Endometrial microvascular endothelial cells (primary cell): ENCODE measurements around the gene CDKL5. TPM values are rescaled to one million over a fixed set of nuclear protein-coding genes. Genes with fewer than 3 reads are reported as not detected.
"Not testable (repeated sequence)": the region's sequence is repeated elsewhere in the genome, so short reads cannot be mapped to it uniquely, and the experiment has no call there.

Source experiments
- in situ Hi-C: cut with HindIII; loops from 2 replicates; pipeline ENCODE4 v1.10.0; 2017; ENCODE audit warnings: low sequenced_read_pairs, low pct_unique_long_range_greater_than_20kb; ENCODE audit errors: inconsistent ontology term
- total RNA-seq: library from RNA; depleted of rRNA; stranded (reverse); fragments of >200 nt; gene quantifications from one replicate; pipeline ENCODE4 v1.2.3, GENCODE V29; 2015; ENCODE audit errors: inconsistent ontology term

The CDKL5 gene
- total RNA-seq, 1 donor from 2014 or later: 0.93 TPM

DNA sequence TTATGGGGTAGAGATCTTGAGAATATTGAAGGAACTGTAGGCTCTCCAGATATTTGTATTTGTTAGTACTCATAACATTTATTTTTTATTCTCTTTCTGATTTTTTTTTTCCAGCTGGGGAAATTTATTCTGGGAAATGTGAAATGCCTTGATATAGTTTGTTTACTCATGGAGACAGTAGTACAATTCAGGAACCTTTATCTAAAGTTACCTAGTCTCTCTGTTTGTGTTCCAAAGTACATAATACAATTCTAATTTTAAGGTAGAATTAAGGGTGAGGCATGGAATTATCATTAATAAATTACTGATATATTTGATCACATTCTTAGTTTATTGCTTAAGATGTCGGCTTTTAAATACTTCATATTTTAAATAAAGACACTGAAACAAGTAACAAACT is 132.5 kb downstream of the CDKL5 start:
- in situ Hi-C loops: no loop called here

DNA sequence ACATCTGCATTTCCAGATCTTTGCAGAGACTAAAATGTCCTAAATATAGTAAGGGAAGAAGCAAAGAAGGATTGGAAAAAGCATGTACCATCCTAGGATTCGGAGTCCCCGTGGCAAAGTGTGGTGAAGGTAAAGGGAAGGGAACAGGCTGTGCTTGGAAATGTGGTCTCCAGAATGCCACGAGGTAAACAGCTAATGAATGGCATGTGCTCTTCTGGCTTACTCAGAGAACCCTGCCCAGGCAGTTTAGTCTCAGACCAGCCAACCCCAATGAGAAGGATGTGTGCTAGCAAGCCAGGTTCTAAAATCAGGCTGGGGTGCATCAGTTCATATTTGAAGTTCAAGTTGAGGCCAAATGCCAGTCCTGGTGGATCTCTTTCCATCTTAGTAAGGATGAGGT is 133.4 kb downstream of the CDKL5 start:
- in situ Hi-C loops: no loop called here

DNA sequence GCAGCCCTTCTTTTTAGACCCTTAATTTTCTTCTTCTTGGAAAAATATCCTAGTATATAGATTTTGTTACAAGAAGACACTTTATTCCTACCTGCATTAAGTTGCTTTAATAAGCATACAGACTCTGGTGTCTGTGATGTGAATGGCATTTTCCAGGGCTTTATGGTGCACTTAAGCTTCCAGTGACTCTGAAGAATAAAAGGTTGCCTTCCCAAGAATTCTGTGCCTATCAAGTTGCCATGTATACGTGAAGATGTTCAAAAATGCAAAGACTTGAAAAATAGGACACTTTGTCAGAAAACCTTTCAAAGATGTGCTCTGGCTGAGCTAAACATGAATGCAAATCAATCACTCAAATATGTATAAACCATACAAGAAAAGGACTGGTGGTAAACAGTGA is 135.6 kb downstream of the CDKL5 start:
- in situ Hi-C loops: no loop called here

DNA sequence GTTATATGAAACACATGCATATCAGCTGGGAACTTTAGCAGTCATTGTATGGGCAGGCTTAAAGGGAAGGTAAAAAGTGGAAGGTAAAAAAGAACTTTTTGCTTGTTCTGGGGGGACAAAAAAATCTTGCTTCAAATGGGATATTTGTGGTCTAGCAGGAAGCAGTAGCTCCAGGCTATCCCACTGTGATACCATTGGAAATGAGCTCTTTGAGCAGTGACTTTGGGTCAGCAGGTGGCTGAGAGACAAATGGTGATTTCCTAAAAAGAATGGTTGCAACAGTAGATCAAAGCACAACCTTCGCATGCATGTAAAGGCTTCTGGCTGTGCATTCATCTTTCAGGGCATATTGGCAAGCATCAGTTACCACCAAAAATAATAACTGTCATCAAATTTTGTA is 140.3 kb downstream of the CDKL5 start:
- in situ Hi-C loops: no loop called here

- in situ Hi-C loops: no loop called here
Measured at GRCh38 chrX:18566748-18567147, 141.3 kb downstream of the CDKL5 start.

GRCh38 chrX:18573556-18573955 is 148.1 kb downstream of the CDKL5 start:
- in situ Hi-C loops: no loop called here

- in situ Hi-C loops: no loop called here
Measured at GRCh38 chrX:18574591-18574990, 149.2 kb downstream of the CDKL5 start.

DNA sequence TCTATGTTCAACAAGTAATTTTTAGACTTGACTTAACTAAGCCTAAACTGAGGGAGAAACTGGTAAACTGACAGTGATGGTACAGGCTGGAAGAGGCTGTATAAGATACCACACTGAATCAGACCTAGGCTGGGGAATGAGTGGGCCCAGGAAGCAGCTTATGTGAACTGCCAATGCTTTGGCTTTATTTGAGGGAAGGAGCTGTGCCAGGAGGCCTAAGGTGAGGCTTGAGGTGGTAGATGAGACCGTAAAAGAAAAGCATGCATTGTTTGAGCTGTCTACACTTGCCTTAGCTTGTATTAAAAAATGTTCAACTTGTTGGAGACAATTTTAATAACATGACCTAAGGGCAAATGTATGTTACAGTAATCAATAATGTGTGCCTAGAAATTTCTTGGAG is 150.3 kb downstream of the CDKL5 start:
- in situ Hi-C loops: no loop called here

DNA sequence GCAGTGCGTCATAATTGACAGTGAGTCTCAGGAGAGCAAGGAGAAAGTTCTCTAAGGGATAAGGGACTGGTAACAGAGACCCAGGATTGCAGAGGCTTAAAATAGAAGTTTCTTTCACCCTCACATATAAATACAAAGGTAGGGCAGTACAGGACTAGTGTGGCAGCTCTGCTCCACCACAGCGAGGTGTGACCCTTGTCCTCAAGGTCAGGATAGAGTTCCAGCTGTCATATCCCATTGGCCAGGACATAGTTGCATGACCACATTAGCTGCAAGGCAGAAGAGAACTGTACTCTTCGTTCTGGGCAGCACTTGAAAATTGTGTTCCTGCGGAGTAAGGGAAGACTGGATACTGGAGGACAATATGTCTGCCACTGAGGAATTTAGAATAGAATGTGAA is 152.0 kb downstream of the CDKL5 start:
- in situ Hi-C loops: no loop called here

- in situ Hi-C loops: no loop called here
Measured at GRCh38 chrX:18578546-18578945, 153.1 kb downstream of the CDKL5 start.

GRCh38 chrX:18579495-18579894 is 154.1 kb downstream of the CDKL5 start:
- in situ Hi-C loops: no loop called here

DNA sequence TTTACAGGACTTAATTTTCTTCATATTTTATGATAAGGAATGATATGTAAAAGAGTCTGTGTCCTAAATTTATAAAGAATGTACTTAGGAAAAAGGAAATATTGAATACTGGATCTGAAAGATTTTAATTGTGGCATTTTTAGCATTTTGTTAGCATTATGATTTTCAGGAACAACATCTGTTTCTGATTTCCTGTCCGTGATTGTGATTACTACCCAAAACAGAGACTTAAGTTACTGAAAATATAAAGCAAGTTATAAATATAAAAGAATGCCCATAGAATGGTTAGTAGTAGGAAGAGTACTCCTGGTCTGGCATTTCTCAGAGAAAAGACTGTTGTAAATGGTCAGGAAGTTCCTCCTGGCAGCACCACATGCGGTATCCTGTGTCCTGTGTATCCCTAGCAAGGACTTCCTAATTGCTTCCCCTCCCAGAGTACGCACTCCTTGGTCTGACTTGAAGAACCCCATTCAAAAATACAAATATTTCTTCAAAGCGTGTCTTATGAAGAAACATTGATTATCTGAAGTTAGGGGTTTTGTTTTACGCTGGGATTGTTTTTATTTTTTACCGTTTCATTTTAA is 157.6 kb downstream of the CDKL5 start:
- in situ Hi-C loops: no loop called here

DNA sequence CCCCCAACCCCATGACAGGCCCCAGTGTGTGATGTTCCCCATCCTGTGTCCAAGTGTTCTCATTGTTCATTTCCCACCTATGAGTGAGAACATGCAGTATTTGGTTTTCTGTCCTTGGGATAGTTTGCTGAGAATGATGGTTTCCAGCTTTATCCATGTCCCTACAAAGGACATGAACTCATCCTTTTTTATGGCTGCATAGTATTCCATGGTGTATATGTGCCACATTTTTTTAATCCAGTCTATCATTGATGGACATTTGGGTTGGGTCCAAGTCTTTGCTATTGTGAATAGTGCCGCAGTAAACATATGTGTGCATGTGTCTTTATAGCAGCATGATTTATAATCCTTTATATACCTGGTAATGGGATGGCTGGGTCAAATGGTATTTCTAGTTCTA is 163.9 kb downstream of the CDKL5 start:
- in situ Hi-C loops: not testable (repeated sequence)

DNA sequence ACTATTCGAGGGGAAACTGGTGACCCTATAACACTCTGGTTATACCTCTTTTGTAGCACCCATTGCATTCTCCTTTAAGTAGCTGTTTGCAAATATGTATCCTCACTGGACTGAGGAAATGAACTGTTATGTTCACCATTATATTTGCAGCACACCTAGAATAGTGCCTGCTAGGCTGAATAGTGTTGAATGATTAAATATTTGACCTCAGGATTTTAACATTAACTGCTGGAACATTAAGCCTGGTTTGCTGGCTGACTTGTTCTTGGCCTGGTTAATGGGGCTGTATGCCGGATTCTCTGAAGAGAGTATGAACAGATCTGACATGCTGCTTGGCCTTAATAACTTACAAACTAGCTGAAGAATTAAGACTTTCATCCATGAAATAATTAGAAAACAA is 166.4 kb downstream of the CDKL5 start:
- in situ Hi-C loops: no loop called here

- in situ Hi-C loops: no loop called here
Measured at GRCh38 chrX:18594079-18594478, 168.7 kb downstream of the CDKL5 start.

DNA sequence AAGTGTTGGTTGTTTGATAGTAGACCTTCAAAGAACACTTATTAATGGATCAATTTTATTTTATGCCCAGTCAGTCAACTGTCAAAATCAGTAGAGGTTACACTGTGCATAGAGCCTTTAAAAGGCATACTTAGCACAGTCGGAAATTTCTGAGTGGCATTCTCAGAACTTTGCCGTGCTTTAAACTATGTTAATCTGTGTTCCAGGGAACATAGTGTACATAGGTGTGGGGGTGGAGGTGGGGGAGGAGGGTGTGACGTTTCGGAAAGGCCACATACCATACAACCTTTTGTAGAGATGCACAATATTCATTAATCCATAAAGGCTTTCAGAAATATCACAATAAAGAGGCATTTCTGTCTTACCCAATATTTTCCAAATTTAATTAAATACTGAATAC is 170.7 kb downstream of the CDKL5 start:
- in situ Hi-C loops: no loop called here

GRCh38 chrX:18598413-18598812 is 173.0 kb downstream of the CDKL5 start:
- in situ Hi-C loops: no loop called here

- in situ Hi-C loops: no loop called here
Measured at GRCh38 chrX:18607966-18608365, 182.6 kb downstream of the CDKL5 start.

DNA sequence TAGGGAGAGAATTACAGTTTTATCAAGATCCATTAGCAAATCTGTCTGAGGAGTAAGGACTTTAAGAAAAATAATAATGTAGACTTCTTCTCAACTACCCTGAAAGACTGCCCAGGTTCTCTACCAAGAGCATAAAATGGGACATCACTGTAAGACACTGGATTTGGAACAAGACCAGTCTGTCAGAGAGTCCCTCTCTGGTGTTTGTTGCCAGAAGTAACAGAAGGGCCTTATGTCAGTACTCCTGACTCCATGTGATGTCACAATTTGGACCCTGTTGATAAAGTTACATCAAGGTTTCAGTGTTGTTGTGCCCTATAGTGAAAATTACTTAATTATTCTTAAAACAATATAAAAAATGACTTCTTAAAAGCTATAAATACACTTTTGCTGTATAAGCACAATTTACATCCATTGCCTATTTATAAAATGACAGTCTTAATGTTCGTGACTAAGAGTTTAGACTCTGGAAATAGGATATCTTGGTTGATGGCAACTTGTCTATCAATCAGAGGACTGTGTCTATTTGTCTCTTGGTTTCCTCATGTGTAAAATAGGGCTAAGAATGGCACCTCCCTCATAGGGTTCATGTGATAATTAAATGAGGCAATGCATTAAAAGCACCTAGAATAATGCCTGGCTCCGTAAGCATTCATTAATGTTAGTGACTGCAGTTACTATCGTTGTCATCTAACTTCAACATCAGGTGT is 188.7 kb downstream of the CDKL5 start:
- in situ Hi-C loops: no loop called here

DNA sequence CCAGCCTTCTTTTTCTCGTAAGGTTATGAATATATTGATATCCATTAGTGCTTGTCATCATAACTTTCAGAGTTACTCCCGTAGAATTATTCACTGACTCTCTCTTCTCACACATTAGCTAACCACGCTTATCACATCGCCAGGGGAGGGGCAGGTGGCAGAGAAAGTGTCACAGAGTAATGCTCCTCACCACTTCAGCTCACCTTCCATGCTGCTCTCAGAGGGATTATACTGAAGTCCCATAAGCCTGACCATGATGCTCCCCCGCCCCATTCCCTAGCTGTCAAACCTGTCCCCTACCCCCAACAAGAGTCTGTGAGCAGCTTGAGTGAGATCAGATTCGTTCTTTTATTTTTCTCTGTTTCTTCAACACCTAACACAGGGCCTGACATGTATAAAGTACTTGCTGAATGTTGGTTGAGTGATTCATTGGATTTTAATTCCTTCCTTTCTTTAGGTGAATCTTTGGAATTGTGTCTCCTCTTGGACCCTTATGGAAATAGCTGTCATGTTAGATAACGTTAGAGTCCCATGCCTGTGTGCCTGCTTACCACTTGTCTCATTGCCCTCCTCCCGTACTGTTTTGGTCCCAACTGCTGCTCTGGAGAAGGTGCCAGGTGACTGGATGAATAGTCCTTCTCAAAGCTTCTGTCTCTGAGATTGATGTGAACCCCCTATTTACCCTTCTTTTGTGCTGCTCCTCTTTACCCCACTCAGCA is 191.4 kb downstream of the CDKL5 start:
- in situ Hi-C loops: no loop called here
